Gastroesophageal sphincter (tissue), 4 donors: ENCODE results near the gene SLC35E2B. TPM values are rescaled to one million over a fixed set of nuclear protein-coding genes. Genes with fewer than 3 reads are reported as not detected.
A peak's percentile ranks its signal among the peaks of the same experiment; 100 is the strongest.

Experiments used
- ATAC-seq: fragments of 150-250 bp; one replicate; pipeline ENCODE4 v1.9.1; 2016; ENCODE audit warnings: mild to moderate bottlenecking, moderate library complexity
- H3K27ac ChIP-seq, 4 donors: fragments of 200-600 bp; sonication (generic) in 3 of 4; 1 replicate in 3 of 4; 2 replicates in 1 of 4; pipeline ENCODE4 v1.5.1; 2016 to 2019
- H3K27me3 ChIP-seq: fragments of 200-600 bp; sonication (generic); one replicate; pipeline ENCODE4 v1.5.1; 2019
- H3K36me3 ChIP-seq, 2 donors: fragments of 200-600 bp; sonication (generic); one replicate each; pipeline ENCODE4 v1.5.1; 2019; ENCODE audit warnings: control low read depth in 1 of 2
- H3K4me1 ChIP-seq, 3 donors: fragments of 200-600 bp; sonication (generic); 1 replicate in 2 of 3; 2 replicates in 1 of 3; pipeline ENCODE4 v1.5.1; 2016 to 2019; ENCODE audit warnings: control low read depth in 2 of 3
- H3K4me3 ChIP-seq, 2 donors: fragments of 200-600 bp; sonication (generic); one replicate each; pipeline ENCODE4 v1.5.1; 2019; ENCODE audit warnings: mild to moderate bottlenecking in 1 of 2, moderate library complexity in 1 of 2
- H3K9me3 ChIP-seq, 3 donors: fragments of 200-600 bp; sonication (generic); one replicate each; pipeline ENCODE4 v1.5.1; 2017 to 2019; ENCODE audit warnings: control low read depth in 2 of 3
- CTCF ChIP-seq, 4 experiments: fragments of 200-600 bp in 2 of 4; fragments of 450-650 bp in 2 of 4; sonication (generic) in 1 of 4; IDR thresholded peaks; one replicate each; pipeline ENCODE4 v1.5.1; 2017 to 2019; ENCODE audit warnings: antibody characterized with exemption in 4 of 4, mild to moderate bottlenecking in 2 of 4, moderate library complexity in 2 of 4
- EP300 ChIP-seq: sonication (generic); formaldehyde crosslinking; IDR thresholded peaks from one replicate; pipeline ENCODE4 v1.6.1; 2017; ENCODE audit warnings: antibody characterized with exemption, mild to moderate bottlenecking
- POLR2A ChIP-seq, 2 donors: fragments of 450-650 bp; IDR thresholded peaks; one replicate each; pipeline ENCODE4 v1.6.1; 2017; ENCODE audit warnings: antibody characterized with exemption in 2 of 2, mild to moderate bottlenecking in 2 of 2, moderate library complexity in 1 of 2
- POLR2AphosphoS5 ChIP-seq: sonication (generic); formaldehyde crosslinking; IDR thresholded peaks from one replicate; pipeline ENCODE4 v1.6.1; 2017; ENCODE audit warnings: antibody characterized with exemption
- WGBS, 2 donors: methylation state at CpG; one replicate each; pipeline ENCODE4 v1.1.5; 2018; ENCODE audit warnings: low coverage in 1 of 2; 5-methylcytosine and 5-hydroxymethylcytosine counted together
- total RNA-seq, 4 donors: library from RNA; depleted of rRNA; stranded (reverse); fragments of >200 nt; gene quantifications; one replicate each; pipeline ENCODE4 v1.1.0, GENCODE V29; 2016

SLC35E2B gene
- total RNA-seq, 4 donors from 2014 or later, result 18.7 to 56.9 (median 37.9) TPM

DNA sequence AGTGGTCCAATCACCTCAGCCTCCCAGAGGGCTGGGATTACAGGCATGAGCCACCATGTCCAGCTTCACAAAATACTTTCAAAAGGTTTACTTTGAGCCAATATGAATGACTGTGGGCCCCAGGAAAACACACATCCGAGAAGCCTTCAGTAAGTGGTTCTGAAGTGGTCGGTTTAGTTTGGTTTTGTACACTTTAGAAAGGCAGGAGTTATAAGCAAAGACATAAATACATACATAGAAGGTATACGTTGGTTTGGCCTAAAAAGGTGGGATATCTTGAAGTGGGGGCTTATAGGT, 80.5 kb downstream of the SLC35E2B start:
- H3K36me3 ChIP-seq, result no peaks in the 10 kb centered on the region

DNA sequence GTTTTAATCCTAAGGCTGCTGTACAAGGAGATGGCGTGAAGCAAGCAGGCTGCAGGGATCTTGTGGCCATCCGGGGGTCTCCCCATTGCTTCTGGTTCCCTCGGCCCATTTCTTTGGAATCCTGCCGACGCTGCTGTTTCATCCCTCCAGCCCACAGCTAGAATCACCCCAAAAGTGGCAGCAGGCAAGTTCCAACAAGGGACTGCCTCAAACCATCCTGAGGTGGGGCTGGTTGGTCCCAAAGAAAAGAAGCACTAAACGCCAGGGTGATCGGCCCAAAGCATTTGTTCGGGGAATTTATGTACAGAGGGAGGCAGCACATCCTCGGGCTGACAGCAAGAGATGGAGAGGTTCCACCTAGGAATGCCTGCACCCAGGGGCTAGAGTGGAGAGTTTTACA, 81.8 kb downstream of the SLC35E2B start:
- H3K36me3 ChIP-seq, result no peaks in the 10 kb centered on the region
- peak overlapping the region in 2 of 4 donors; percentile 10 to 38 for H3K27ac ChIP-seq
- no peak overlapping the region for H3K4me3 ChIP-seq
- no peaks in the 10 kb centered on the region for H3K9me3 ChIP-seq
- no peak for ATAC-seq
- WGBS, 2 donors, result 44 to 50% methylated on average over 2 to 4 of the region's 9 CpGs
- H3K4me1 ChIP-seq, result peaks cover 0 to 18% (median 9%) of the 10 kb centered on the region in 3 donors
- H3K27me3 ChIP-seq, result no peaks in the 10 kb centered on the region
- TF ChIP-seq POLR2AphosphoS5, result no peak
- TF ChIP-seq POLR2A (IDR thresholded peaks at IDR 0.05), result no peak
- TF ChIP-seq EP300, result no peak
- no peak for TF ChIP-seq CTCF (IDR thresholded peaks at IDR 0.05)

More for the DNA sequence above, 80.5 kb downstream of the SLC35E2B start:
- H3K27ac ChIP-seq, result peak overlapping the region in 1 of 4 donors; percentile 47
- ATAC-seq, result no peak
- TF ChIP-seq POLR2A (IDR thresholded peaks at IDR 0.05), result no peak
- no peak for TF ChIP-seq EP300
- TF ChIP-seq CTCF (IDR thresholded peaks at IDR 0.05), result no peak
- TF ChIP-seq POLR2AphosphoS5, result no peak
- no peaks in the 10 kb centered on the region for H3K9me3 ChIP-seq
- whole genome bisulfite sequencing, 2 donors, result 74 to 80% methylated on average over 2 to 3 of the region's 3 CpGs
- no peak overlapping the region for H3K4me3 ChIP-seq
- H3K4me1 ChIP-seq, result peaks cover 0 to 29% (median 16%) of the 10 kb centered on the region in 3 donors
- H3K27me3 ChIP-seq, result no peaks in the 10 kb centered on the region

GRCh38 chr1:1609822-1610485, 82.6 kb downstream of the SLC35E2B start:
- 68 to 82% methylated on average over 8 to 10 of the region's 12 CpGs for WGBS, 2 donors
- H3K27ac ChIP-seq, result peak overlapping the region in 1 of 4 donors; percentile 38
- no peak for ATAC-seq
- no peaks in the 10 kb centered on the region for H3K36me3 ChIP-seq
- no peaks in the 10 kb centered on the region for H3K9me3 ChIP-seq
- H3K4me1 ChIP-seq, result peaks cover 0 to 18% (median 9%) of the 10 kb centered on the region in 3 donors
- H3K27me3 ChIP-seq, result peaks cover 4% of the 10 kb centered on the region
- no peak for TF ChIP-seq POLR2AphosphoS5
- TF ChIP-seq EP300, result no peak
- TF ChIP-seq POLR2A (IDR thresholded peaks at IDR 0.05), result no peak
- TF ChIP-seq CTCF (IDR thresholded peaks at IDR 0.05), result no peak
- H3K4me3 ChIP-seq, result no peak overlapping the region

Other genes with a start within 250 kb of the SLC35E2B start
- 1 to 10 TPM in 1 of 4 donors, under 1 TPM in 2, not detected in 1; 0.47 to 1.1 (median 0.94) TPM for gene ATAD3C, start 243.1 kb downstream of the SLC35E2B start, total RNA-seq
- 10 to 100 TPM in 2 of 4 donors, 1 to 10 TPM in 2; 4.1 to 17.9 (median 12.1) TPM for gene ATAD3B, start 221.0 kb downstream of the SLC35E2B start, total RNA-seq
- gene ATAD3A, start 180.6 kb downstream of the SLC35E2B start, total RNA-seq, result 10 to 100 TPM; 14.9 to 32.9 (median 19.1) TPM
- gene TMEM240, start 152.2 kb downstream of the SLC35E2B start, total RNA-seq, result 10 to 100 TPM; 12.0 to 18.1 (median 14.4) TPM
- gene SSU72, start 117.9 kb downstream of the SLC35E2B start, total RNA-seq, result 100 to 1,000 TPM in 2 of 4 donors, 10 to 100 TPM in 2; 90.5 to 109 (median 98.9) TPM
- under 1 TPM in 2 of 4 donors, not detected in 2; 0.54 TPM for gene FNDC10, start 92.7 kb downstream of the SLC35E2B start, total RNA-seq
- 10 to 100 TPM; 51.4 to 85.3 (median 69.3) TPM for gene MIB2, start 77.3 kb downstream of the SLC35E2B start, total RNA-seq
- gene MMP23B, start 60.6 kb downstream of the SLC35E2B start, total RNA-seq, result 10 to 100 TPM in 2 of 4 donors, 1 to 10 TPM in 2; 5.5 to 27.2 (median 9.4) TPM
- 10 to 100 TPM; 19.2 to 59.3 (median 25.4) TPM for gene CDK11B, start 33.8 kb downstream of the SLC35E2B start, total RNA-seq
- gene CDK11A, start 31.6 kb upstream of the SLC35E2B start, total RNA-seq, result 10 to 100 TPM; 10.8 to 53.4 (median 23.8) TPM
- 10 to 100 TPM; 69.8 to 82.5 (median 73.8) TPM for gene NADK, start 85.7 kb upstream of the SLC35E2B start, total RNA-seq
- 100 to 1,000 TPM; 129 to 175 (median 136) TPM for gene GNB1, start 198.3 kb upstream of the SLC35E2B start, total RNA-seq
- under 1 TPM in 2 of 4 donors, not detected in 2; 0.40 to 0.47 TPM for gene CALML6, start 222.5 kb upstream of the SLC35E2B start, total RNA-seq
- 1 to 10 TPM in 3 of 4 donors, under 1 TPM in 1; 0.40 to 3.1 (median 1.8) TPM for gene TMEM52, start 226.5 kb upstream of the SLC35E2B start, total RNA-seq